Kidney (tissue), 11 donors: Measurements from ENCODE around the gene NUDT4B. TPM values are rescaled to one million over a fixed set of nuclear protein-coding genes. Genes with fewer than 3 reads are reported as not detected.
A peak's percentile ranks its signal among the peaks of the same experiment; 100 is the strongest.
"Not testable (repeated sequence)": the region's sequence is repeated elsewhere in the genome, so short reads cannot be mapped to it uniquely, and the experiment has no call there.

ENCODE experiments used
- DNase-seq, 5 donors: peaks; one replicate each; pipeline ENCODE4 v3.0.0-alpha.2; 2013 to 2020
- FAIRE-seq: peaks from 2 replicates; lab custom pipeline; 2012; peaks lifted over from hg19 to GRCh38; lab: Jason Lieb, UNC
- H3K27ac ChIP-seq, 2 donors: one replicate each; pipeline ENCODE4 v1.7.0; 2013; ENCODE audit warnings: low read depth in 2 of 2, low read length in 2 of 2, inconsistent platforms in 1 of 2
- H3K27me3 ChIP-seq: one replicate; pipeline ENCODE4 v1.7.1; 2013; ENCODE audit warnings: low read length, inconsistent platforms; ENCODE audit not compliant: control insufficient read depth, insufficient read depth
- H3K36me3 ChIP-seq, 3 donors: one replicate each; pipeline versions ENCODE4 v1.7.0 to v1.7.1; 2013; ENCODE audit warnings: low read length in 3 of 3, control low read depth in 1 of 3, inconsistent platforms in 1 of 3; ENCODE audit not compliant: insufficient read depth in 3 of 3, control insufficient read depth in 2 of 3
- H3K4me1 ChIP-seq, 3 donors: one replicate each; pipeline versions ENCODE4 v1.7.0 to v1.7.1; 2013; ENCODE audit warnings: low read length in 3 of 3, inconsistent platforms in 1 of 3, low read depth in 1 of 3; ENCODE audit not compliant: control insufficient read depth in 2 of 3, insufficient read depth in 2 of 3
- H3K4me3 ChIP-seq, 3 donors: one replicate each; pipeline versions ENCODE4 v1.7.0 to v1.8.1; 2013; ENCODE audit warnings: low read length in 3 of 3, control low read depth in 1 of 3, inconsistent platforms in 1 of 3
- H3K9ac ChIP-seq, 3 donors: one replicate each; pipeline versions ENCODE4 v1.7.0 to v1.7.1; 2013; ENCODE audit warnings: low read length in 3 of 3, control low read depth in 1 of 3, inconsistent platforms in 1 of 3
- H3K9me3 ChIP-seq, 3 donors: one replicate each; pipeline versions ENCODE4 v1.7.0 to v1.7.1; 2013; ENCODE audit warnings: low read length in 3 of 3, control low read depth in 1 of 3, inconsistent platforms in 1 of 3; ENCODE audit not compliant: control insufficient read depth in 2 of 3, insufficient read depth in 1 of 3
- intact Hi-C: fragments of 100-400 bp; cut with DNase I; formaldehyde crosslinking; loops from one replicate; pipeline ENCODE4 v1.11.1; 2022
- polyA plus RNA-seq: library from polyadenylated mRNA; stranded (reverse); fragments of 350-450 nt; fragmentation: Illumina TruSeq; extraction: RNeasy Lipid Tissue Mini Kit (QIAGEN cat#74804); gene quantifications from one replicate; pipeline ENCODE4 v1.2.3, GENCODE V29; 2014; ENCODE audit warnings: low read depth, low replicate concordance; ENCODE audit not compliant: insufficient read depth
- total RNA-seq: library from RNA; stranded (reverse); fragmentation: NEBNext Ultra II Directional; extraction: Animal tissue kit (Norgen Biotek cat#: 25700); gene quantifications from one replicate; pipeline ENCODE4 v1.2.1, GENCODE V29; 2021
- donor health status: control.
- donor health status: control.
- donor health status: DM: yes; HTN: yes; CAD: no.
- donor health status: Normal renal cell carcinoma (clear cell type).

NUDT4B gene
- total and polyA plus RNA-seq, 2 donors from 2014 or later: not detected

DNA sequence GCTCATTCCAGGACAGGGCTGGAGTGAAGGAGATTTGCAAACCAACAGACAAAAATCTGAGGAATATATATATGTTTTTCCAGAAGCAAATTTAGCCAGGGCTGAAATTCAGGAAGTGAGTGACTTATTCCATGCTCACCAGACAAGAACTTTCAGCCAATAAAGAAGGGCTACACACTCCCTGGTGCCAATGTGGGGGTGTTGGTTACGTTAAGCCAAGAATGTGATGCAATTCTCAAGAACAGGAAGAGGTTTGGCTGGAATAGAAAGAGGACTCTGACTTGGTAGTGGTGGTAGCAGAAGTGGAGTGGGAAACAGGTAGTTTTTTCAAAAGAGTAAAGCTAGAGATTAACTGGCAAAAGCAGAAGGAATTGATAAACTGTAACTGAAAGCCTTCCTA, 11.6 kb downstream of the NUDT4B start:
- H3K27me3 ChIP-seq, H3K4me3 ChIP-seq, intact Hi-C loops, DNase-seq, H3K9ac ChIP-seq, H3K9me3 ChIP-seq, H3K36me3 ChIP-seq, FAIRE-seq, H3K4me1 ChIP-seq, H3K27ac ChIP-seq: not testable (repeated sequence)

DNA sequence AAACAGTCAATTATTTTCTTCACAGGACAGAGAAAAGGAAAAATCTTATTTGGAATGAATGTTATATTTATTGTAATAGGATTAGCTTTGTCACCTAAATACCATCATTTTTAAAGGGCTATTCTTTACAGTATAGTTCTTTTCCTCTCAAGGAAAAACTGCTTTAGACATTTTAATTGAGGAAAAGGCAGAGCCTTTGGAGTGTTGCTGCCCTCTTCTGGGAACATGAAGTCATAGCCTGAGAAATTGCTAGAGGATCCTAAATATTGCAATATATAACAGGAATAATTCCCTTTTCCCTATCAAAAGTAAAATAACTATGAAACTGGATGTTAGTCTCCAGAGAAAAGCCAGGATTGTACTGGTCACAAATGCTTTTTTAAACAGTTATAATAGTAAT, 12.8 kb downstream of the NUDT4B start:
- H3K4me1 ChIP-seq, H3K27ac ChIP-seq, H3K9me3 ChIP-seq, H3K9ac ChIP-seq, DNase-seq, intact Hi-C loops, H3K27me3 ChIP-seq, H3K36me3 ChIP-seq, H3K4me3 ChIP-seq: not testable (repeated sequence)
- FAIRE-seq: peak; percentile 92

DNA sequence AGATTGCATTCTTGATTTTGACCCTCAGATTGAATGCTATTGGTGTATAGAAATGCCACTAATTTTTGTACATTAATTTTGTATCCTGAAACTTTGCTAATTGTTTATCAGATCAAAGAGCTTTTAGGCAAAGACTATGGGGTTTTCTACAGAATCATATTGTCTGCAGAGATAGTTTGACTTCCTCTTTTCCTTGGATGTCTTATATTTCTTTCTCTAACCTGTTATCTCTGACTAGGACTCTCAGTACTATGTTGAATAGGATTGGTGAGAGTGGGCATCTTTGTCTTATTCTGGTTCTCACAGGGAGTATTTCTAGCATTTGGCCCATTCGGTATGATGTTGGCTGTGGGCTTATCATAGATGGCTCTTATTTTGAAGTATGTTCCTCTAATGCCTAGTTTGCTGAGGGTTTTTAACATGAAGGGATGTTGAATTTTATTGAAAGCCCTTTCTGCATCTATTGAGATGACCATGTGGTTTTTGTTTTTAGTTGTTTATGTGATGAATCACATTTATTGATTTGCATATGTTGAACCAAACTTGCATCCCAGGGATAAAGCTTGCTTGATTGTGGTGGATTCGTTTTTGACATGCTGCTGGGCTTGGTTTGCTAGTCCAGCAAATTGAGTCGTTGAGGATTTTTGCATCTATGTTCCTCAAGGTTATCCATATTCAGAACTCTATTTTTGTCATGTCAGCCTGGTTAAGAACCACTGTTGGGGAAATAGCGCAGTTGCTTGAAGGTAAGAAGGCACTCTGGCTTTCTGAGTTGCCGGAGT, 16.9 kb downstream of the NUDT4B start:
- intact Hi-C loops, H3K4me1 ChIP-seq, H3K4me3 ChIP-seq, H3K9ac ChIP-seq, H3K27me3 ChIP-seq, H3K36me3 ChIP-seq, DNase-seq, FAIRE-seq, H3K9me3 ChIP-seq, H3K27ac ChIP-seq: not testable (repeated sequence)

DNA sequence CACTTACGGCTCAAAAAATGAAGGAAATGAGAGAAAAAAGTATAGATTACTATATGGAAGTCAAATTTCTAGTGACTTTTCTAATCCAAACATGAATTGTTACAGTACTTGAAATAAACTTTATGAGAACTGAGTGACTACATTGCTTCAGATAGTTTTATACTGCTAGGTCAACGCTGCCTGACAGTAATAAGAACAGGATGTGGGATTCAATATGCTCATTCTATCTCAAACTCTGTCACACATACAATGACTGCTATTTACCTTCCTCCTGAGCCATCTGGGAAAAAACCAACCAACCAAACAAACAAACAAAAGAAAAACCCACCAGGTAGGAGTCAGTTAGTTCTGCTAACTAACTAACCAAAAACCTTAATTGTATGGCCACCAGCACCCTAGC, 20.0 kb downstream of the NUDT4B start:
- intact Hi-C loops, H3K9ac ChIP-seq, H3K4me1 ChIP-seq, H3K9me3 ChIP-seq, FAIRE-seq, H3K27ac ChIP-seq, H3K36me3 ChIP-seq, H3K4me3 ChIP-seq, H3K27me3 ChIP-seq, DNase-seq: not testable (repeated sequence)

GRCh38 chr1:148769495-148769894, 20.9 kb downstream of the NUDT4B start:
- H3K27ac ChIP-seq, H3K9ac ChIP-seq, intact Hi-C loops, H3K27me3 ChIP-seq, FAIRE-seq, H3K36me3 ChIP-seq, H3K9me3 ChIP-seq, H3K4me3 ChIP-seq, DNase-seq, H3K4me1 ChIP-seq: not testable (repeated sequence)

GRCh38 chr1:148773690-148774089, 25.1 kb downstream of the NUDT4B start:
- H3K9me3 ChIP-seq, H3K27ac ChIP-seq, H3K9ac ChIP-seq, H3K36me3 ChIP-seq, H3K27me3 ChIP-seq, FAIRE-seq, H3K4me3 ChIP-seq, intact Hi-C loops, H3K4me1 ChIP-seq, DNase-seq: not testable (repeated sequence)

- DNase-seq, H3K27me3 ChIP-seq, H3K27ac ChIP-seq, FAIRE-seq, H3K9me3 ChIP-seq, H3K9ac ChIP-seq, H3K4me3 ChIP-seq, H3K36me3 ChIP-seq, H3K4me1 ChIP-seq, intact Hi-C loops: not testable (repeated sequence)
These were observed 25.5 kb downstream of the NUDT4B start for GRCh38 chr1:148774102-148774501.

GRCh38 chr1:148775263-148775662, 26.7 kb downstream of the NUDT4B start:
- H3K27ac ChIP-seq, H3K9me3 ChIP-seq, H3K4me1 ChIP-seq, H3K27me3 ChIP-seq, H3K36me3 ChIP-seq, FAIRE-seq, H3K9ac ChIP-seq, H3K4me3 ChIP-seq, intact Hi-C loops, DNase-seq: not testable (repeated sequence)
